ENCODE results near the gene DDIAS.
A peak's percentile ranks its signal among the peaks of the same experiment; 100 is the strongest.

Gene DDIAS

DNA sequence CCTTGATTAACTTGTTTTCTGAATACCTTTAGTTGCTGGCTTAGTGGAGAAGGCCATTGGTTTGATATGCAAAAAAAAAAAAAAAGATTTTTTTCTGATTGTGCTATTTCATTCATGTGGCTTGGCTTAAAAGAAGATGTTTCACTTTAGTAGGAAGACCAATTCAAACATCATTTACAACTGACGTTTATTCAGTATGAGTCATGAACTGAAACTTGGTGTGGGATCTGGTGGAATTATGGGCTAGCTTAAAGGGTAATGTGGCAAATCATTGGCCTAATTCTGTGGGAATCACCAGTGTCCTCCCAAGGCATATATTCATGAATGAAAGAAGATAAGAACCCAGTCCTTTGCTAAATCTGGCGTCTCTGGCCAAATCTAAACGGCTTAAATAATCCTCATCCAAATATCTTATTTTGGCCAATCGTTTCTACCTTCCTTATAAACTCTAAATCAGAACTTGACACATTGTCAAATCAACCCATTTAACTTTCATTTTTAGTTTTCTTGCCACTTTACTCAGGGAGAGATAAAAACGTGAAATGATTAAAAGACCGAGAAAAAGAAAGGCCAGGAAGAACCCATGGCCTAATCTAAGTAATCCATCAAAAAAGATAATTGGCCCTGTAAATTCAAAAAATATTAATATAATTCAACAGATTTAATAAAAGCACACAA, 77.0 kb downstream of the DDIAS start:
- peaks cover 0 to 16% (median 13%) of the 10 kb centered on the region in 3 donors for H3K36me3 ChIP-seq
- H3K27ac ChIP-seq: peak overlapping the region; percentile 62 to 70
- DNase-seq: no peak
- peaks cover 0 to 57% (median 20%) of the 10 kb centered on the region in 4 donors for H3K4me1 ChIP-seq
- no peak overlapping the region for H3K4me3 ChIP-seq
- H3K27me3 ChIP-seq: no peaks in the 10 kb centered on the region
- intact Hi-C loops (cut with DNase I; ENCODE audit: low total_unique reads): no loop called here
- TF ChIP-seq, protein P1, sequence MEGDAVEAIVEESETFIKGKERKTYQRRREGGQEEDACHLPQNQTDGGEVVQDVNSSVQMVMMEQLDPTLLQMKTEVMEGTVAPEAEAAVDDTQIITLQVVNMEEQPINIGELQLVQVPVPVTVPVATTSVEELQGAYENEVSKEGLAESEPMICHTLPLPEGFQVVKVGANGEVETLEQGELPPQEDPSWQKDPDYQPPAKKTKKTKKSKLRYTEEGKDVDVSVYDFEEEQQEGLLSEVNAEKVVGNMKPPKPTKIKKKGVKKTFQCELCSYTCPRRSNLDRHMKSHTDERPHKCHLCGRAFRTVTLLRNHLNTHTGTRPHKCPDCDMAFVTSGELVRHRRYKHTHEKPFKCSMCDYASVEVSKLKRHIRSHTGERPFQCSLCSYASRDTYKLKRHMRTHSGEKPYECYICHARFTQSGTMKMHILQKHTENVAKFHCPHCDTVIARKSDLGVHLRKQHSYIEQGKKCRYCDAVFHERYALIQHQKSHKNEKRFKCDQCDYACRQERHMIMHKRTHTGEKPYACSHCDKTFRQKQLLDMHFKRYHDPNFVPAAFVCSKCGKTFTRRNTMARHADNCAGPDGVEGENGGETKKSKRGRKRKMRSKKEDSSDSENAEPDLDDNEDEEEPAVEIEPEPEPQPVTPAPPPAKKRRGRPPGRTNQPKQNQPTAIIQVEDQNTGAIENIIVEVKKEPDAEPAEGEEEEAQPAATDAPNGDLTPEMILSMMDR (IDR thresholded peaks at IDR 0.05): no peak
- no peaks in the 10 kb centered on the region for H3K9me3 ChIP-seq

DNA sequence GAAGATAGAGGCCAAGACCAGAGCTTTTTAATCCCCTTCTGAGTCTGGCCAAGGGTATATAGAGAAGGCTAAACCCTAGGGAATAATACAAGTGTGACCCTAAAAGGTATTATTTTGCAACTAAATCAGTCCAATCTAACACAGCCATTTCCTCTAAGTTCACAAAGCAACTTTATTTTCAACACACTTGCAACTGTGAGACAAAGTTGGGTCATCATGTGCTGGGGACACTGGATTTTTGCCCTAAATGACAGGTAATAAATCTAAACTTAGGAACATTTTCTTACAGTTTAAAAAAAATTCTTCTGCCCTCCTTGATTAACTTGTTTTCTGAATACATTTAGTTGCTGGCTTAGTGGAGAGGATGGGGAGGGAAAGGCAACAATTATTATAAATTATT, 78.3 kb downstream of the DDIAS start:
- peaks cover 0 to 57% (median 20%) of the 10 kb centered on the region in 4 donors for H3K4me1 ChIP-seq
- H3K4me3 ChIP-seq: no peak overlapping the region
- H3K9me3 ChIP-seq: no peaks in the 10 kb centered on the region
- TF ChIP-seq, protein P1 (IDR thresholded peaks at IDR 0.05): no peak
- peaks cover 0 to 24% (median 22%) of the 10 kb centered on the region in 3 donors for H3K36me3 ChIP-seq
- no peak for DNase-seq
- peak overlapping the region; percentile 62 to 70 for H3K27ac ChIP-seq
- no peaks in the 10 kb centered on the region for H3K27me3 ChIP-seq
- intact Hi-C loops (cut with DNase I; ENCODE audit: low total_unique reads): no loop called here

DNA sequence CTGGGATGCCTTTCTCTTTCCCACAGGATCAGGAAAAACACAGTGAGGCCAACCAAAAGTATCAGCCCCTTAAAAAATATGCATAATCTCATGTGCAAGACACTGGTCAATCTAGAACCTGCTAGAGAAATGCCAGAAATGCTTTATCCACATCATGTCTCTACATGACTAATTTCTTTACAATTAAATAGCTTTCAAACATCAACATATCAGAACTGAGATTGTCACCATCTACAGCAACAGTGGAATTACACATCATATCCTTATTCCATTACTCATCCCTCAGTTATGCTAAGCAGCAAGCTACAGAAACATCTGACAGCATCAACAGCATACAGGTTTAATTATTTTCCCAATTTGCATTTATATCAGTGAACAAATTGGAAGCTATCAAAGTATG, 78.8 kb downstream of the DDIAS start:
- no peak for DNase-seq
- Histone ChIP-seq H3K9me3 (no peaks in the 10 kb centered on the region), H3K27me3 (no peaks in the 10 kb centered on the region), H3K4me3 (no peak overlapping the region), H3K27ac (peak overlapping the region; percentile 62 to 70), H3K4me1 (peaks cover 0 to 57% (median 20%) of the 10 kb centered on the region in 4 donors), H3K36me3 (peaks cover 0 to 26% (median 22%) of the 10 kb centered on the region in 3 donors)
- TF ChIP-seq, protein P1 (IDR thresholded peaks at IDR 0.05): no peak
- intact Hi-C loops (cut with DNase I; ENCODE audit: low total_unique reads): no loop called here

DNA sequence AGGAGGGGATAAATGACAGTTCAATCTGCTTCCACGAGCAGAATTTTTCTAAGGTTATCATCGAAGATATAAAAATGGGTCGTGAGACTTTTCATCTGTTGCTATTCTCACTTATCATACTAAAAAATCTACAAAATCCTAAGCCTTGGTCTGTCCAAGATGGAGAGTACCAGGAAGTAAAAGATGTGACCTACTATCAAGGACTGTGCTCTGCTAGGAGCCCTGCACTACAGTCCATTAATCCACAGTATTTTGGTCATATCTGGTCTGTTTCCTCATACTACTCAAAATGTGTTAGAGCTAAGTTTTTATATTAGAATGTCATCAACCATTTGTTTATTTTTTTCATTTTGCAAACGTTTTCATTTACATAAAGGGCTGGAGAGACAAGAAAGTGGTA, 79.4 kb downstream of the DDIAS start:
- Histone ChIP-seq H3K36me3 (peaks cover 0 to 32% (median 22%) of the 10 kb centered on the region in 3 donors), H3K27me3 (no peaks in the 10 kb centered on the region), H3K4me3 (no peak overlapping the region), H3K4me1 (peaks cover 0 to 51% (median 19%) of the 10 kb centered on the region in 4 donors), H3K9me3 (no peaks in the 10 kb centered on the region), H3K27ac (peak overlapping the region; percentile 62 to 70)
- DNase-seq: no peak
- intact Hi-C loops (cut with DNase I; ENCODE audit: low total_unique reads): no loop called here
- TF ChIP-seq, protein P1 (IDR thresholded peaks at IDR 0.05): no peak

DNA sequence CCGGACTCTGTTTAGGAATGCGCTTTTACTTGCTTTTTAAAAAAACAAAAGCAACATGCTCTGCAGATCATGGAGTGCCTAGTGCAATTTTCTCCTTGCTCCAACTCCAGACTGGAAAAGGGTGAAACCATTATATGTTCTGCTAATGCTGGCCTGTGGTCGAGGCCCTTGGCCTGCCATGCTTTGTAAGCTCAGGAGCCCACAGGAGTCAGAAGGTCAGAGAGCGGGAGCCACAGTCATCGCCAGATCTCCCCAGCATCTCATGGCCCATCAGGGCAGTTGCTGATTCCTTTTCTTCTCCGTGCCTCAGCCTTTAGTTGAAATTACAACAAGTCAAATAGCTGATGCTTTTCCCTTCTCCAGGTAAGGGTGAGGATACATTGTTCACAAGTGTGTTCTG, 80.3 kb downstream of the DDIAS start:
- H3K4me3 ChIP-seq: no peak overlapping the region
- intact Hi-C loops (cut with DNase I; ENCODE audit: low total_unique reads): no loop called here
- H3K36me3 ChIP-seq: peaks cover 0 to 41% (median 22%) of the 10 kb centered on the region in 3 donors
- H3K9me3 ChIP-seq: no peaks in the 10 kb centered on the region
- no peak for DNase-seq
- TF ChIP-seq, protein P1 (IDR thresholded peaks at IDR 0.05): no peak
- no peaks in the 10 kb centered on the region for H3K27me3 ChIP-seq
- H3K4me1 ChIP-seq: peaks cover 0 to 42% (median 17%) of the 10 kb centered on the region in 4 donors
- peak overlapping the region in 1 of 2 donors; percentile 70 for H3K27ac ChIP-seq

All from tibial artery (tissue), 4 donors.